ENCODE measurements around the gene MOB2. TPM values are rescaled to one million over a fixed set of nuclear protein-coding genes. Genes with fewer than 3 reads are reported as not detected.

The MOB2 gene
- total RNA-seq, 4 donors from 2014 or later = 59.6 to 103 (median 87.8) TPM

DNA sequence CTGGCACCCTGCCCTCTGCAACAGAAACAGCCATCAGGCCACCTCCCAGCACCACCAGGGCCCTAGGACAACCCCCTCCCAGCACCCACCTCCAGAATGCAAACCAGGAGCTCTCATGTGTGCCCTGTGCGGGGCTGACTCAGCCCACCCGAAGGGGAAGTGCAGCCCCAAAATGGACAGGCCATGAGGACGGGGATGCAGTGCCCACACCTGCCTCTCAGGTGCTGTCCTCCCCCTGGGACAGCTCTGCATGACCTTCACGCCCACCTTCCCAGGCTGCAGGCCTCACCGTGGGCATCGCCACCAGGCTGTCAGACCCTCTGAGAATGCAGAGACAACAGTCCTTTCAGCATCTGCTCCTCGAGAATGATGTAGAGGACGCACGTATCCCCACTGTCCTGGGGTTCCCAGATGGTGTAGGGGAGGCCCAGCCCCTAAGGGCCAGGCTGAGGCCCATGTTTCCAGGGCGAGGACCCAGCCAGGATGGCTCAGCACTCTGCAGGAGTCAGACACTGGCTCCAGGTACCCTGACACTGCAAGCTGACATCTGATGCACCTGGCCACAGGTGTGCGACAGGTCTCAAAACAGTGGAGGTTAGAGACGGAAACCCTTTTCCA, 13.5 kb downstream of the MOB2 start:
- H3K27me3 ChIP-seq = no peaks in the 10 kb centered on the region
- peaks cover 0 to 100% of the 10 kb centered on the region in 2 donors for H3K36me3 ChIP-seq
- H3K4me3 ChIP-seq = no peak overlapping the region
- H3K9me3 ChIP-seq = no peaks in the 10 kb centered on the region
- H3K27ac ChIP-seq = peak overlapping the region in 3 of 4 donors; percentile 4 to 53 (median 52)
- no peak for ATAC-seq
- peaks cover 0 to 49% (median 0%) of the 10 kb centered on the region in 3 donors for H3K4me1 ChIP-seq
- WGBS, 2 donors (ENCODE audit: low coverage in 1 of 2) = 67 to 100% methylated on average over 1 of the region's 12 CpGs
- TF ChIP-seq POLR2AphosphoS5 (IDR thresholded peaks at IDR 0.05) = no peak
- TF ChIP-seq, protein P1, sequence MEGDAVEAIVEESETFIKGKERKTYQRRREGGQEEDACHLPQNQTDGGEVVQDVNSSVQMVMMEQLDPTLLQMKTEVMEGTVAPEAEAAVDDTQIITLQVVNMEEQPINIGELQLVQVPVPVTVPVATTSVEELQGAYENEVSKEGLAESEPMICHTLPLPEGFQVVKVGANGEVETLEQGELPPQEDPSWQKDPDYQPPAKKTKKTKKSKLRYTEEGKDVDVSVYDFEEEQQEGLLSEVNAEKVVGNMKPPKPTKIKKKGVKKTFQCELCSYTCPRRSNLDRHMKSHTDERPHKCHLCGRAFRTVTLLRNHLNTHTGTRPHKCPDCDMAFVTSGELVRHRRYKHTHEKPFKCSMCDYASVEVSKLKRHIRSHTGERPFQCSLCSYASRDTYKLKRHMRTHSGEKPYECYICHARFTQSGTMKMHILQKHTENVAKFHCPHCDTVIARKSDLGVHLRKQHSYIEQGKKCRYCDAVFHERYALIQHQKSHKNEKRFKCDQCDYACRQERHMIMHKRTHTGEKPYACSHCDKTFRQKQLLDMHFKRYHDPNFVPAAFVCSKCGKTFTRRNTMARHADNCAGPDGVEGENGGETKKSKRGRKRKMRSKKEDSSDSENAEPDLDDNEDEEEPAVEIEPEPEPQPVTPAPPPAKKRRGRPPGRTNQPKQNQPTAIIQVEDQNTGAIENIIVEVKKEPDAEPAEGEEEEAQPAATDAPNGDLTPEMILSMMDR (IDR thresholded peaks at IDR 0.05) = no peak
- no peak for TF ChIP-seq EP300 (IDR thresholded peaks at IDR 0.05)
- TF ChIP-seq POLR2A (IDR thresholded peaks at IDR 0.05) = no peak

DNA sequence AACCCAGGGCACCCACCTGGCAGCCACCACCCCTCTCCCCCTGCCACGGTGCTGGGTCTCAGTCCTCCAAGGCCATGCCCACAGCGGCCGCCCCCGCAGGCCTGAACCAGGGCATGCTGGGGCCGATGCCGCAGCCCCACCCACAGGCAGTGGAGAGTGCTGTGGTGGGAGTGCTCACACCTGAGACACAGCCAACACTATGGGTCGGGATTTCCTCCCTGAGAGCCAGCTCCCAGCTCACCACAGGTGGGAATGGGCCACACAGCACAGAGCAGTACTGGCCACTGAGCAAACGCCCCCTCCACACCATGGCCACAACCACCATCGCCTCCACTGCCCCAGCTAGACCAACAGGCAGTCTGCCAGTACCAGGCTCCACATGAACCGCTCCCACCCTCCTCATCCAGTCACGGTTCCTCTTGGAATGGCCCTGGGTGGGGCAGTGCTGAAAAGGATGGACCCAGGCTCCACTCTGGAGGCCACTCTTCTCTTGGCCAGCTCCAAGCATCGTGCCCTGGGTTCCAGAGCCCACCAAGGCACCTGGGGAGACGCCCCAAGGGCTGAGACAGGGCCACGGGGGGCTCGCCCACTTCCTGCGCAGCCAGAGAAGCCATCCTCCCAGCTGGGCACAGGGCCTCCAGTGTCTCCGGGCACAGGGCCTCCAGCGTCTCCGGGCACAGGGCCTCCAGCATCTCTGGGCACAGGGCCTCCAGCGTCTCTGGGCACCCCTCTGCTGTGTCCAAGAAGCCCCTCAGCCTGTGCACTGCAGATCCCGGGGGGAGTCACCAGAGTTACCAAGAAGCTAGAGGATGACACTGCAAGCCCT, 14.2 kb downstream of the MOB2 start:
- Histone ChIP-seq H3K36me3 (peaks cover 0 to 97% of the 10 kb centered on the region in 2 donors), H3K27ac (peak overlapping the region in 3 of 4 donors; percentile 24 to 53 (median 52))

DNA sequence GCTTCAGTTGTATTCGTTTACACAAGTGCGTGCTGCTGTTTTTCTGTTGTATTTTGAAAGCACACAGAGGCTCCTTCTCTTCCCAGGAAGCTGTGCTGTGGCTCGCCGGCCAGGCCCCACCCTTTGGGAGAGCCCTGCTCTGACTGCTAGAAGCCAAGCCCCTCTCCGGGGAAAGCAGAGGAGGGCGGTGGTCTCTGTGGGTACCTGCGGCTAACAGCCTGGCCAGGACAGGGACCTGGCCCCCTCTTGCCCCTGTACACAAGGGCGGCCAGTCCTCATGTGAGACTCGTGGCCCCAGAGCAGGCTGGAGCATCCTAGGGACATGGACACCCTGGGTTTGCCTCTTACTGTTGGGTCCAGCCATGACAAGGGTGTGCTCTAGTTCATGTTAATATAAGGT, 14.8 kb downstream of the MOB2 start:
- 73% methylated on average over 4 of the region's 9 CpGs; no CpG with 5 or more reads in 1 of the 2 donors for WGBS, 2 donors (ENCODE audit: low coverage in 1 of 2)
- no peak for TF ChIP-seq POLR2A (IDR thresholded peaks at IDR 0.05)
- TF ChIP-seq, protein P1 (IDR thresholded peaks at IDR 0.05) = no peak
- no peak overlapping the region for H3K4me3 ChIP-seq
- H3K36me3 ChIP-seq = peaks cover 0 to 97% of the 10 kb centered on the region in 2 donors
- H3K27ac ChIP-seq = peak overlapping the region in 3 of 4 donors; percentile 10 to 53 (median 52)
- H3K4me1 ChIP-seq = peaks cover 0 to 54% (median 0%) of the 10 kb centered on the region in 3 donors
- no peaks in the 10 kb centered on the region for H3K27me3 ChIP-seq
- H3K9me3 ChIP-seq = no peaks in the 10 kb centered on the region
- ATAC-seq = no peak

More for the DNA sequence above, 14.2 kb downstream of the MOB2 start:
- TF ChIP-seq, protein P1 (IDR thresholded peaks at IDR 0.05) = no peak
- TF ChIP-seq POLR2AphosphoS5 (IDR thresholded peaks at IDR 0.05) (no peak), POLR2A (IDR thresholded peaks at IDR 0.05) (no peak), EP300 (IDR thresholded peaks at IDR 0.05) (no peak)
- Histone ChIP-seq H3K4me3 (no peak overlapping the region), H3K27me3 (no peaks in the 10 kb centered on the region), H3K9me3 (no peaks in the 10 kb centered on the region), H3K4me1 (peaks cover 0 to 49% (median 0%) of the 10 kb centered on the region in 3 donors)
- WGBS, 2 donors (ENCODE audit: low coverage in 1 of 2) = 62% methylated on average over 3 of the region's 21 CpGs; no CpG with 5 or more reads in 1 of the 2 donors
- no peak for ATAC-seq

DNA sequence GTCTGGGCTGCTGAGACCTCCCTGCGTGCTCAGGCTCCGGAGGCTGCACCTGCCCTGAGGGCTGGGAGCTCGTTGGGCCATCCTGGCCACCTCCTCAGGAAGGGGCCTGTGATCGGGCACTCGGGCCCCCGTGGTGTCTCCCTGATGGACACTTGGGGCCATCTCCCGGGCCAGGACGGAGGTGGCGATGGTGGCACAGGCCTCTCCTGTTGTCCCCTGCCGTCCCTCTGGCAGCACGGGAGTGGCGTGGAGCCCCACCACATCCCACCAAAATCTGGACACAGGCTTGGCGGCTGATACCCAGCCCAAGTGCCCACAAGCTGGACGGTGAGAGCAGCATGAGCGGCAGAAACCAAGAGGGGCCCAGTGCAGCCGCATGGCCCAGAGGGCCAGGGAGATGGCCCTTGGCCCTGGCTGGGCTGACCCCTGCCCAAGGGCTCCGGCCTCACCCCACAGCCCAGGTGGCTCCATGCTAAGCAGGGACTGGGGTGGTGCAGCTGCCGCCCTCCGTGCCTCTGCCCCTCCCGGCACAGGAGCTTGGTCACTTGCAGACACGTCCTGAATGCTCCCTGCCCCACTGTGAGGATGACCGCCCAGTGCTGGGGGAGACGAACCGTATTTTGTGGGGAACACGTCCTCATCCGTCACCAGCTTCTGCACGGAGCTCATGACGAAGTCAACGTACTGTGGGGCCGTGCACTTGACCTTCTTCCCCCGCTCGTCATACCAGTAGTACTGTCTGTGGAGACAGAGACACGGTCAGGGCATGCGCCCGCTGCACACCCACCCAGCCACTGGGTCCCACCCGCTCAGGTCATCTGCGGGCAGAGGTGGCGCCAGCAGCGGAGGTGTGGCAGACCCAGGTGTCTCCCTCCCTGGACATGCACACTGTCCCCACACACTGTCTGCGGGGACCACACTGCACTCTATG, 15.6 kb downstream of the MOB2 start:
- Histone ChIP-seq H3K36me3 (peaks cover 0 to 97% of the 10 kb centered on the region in 2 donors), H3K27me3 (no peaks in the 10 kb centered on the region), H3K27ac (peak overlapping the region in 2 of 4 donors; percentile 52 to 53), H3K9me3 (no peaks in the 10 kb centered on the region), H3K4me1 (peaks cover 0 to 54% (median 0%) of the 10 kb centered on the region in 3 donors), H3K4me3 (no peak overlapping the region)
- no peak for ATAC-seq
- TF ChIP-seq POLR2AphosphoS5 (IDR thresholded peaks at IDR 0.05) (no peak), POLR2A (IDR thresholded peaks at IDR 0.05) (no peak), EP300 (IDR thresholded peaks at IDR 0.05) (no peak)
- TF ChIP-seq, protein P1 (IDR thresholded peaks at IDR 0.05) = no peak
- 72% methylated on average over 9 of the region's 40 CpGs; no CpG with 5 or more reads in 1 of the 2 donors for WGBS, 2 donors (ENCODE audit: low coverage in 1 of 2)

Measured in gastroesophageal sphincter (tissue), 4 donors.